CD4-positive, alpha-beta T cell (primary cell): Measurements from ENCODE around the gene ZSCAN32. TPM values are rescaled to one million over a fixed set of nuclear protein-coding genes. Genes with fewer than 3 reads are reported as not detected.

Source experiments
- ATAC-seq: fragments of 200-7000 bp; cut with Tn5 transposase; one replicate; pipeline ENCODE4 v1.10.0; 2022; ENCODE audit warnings: mild to moderate bottlenecking; ENCODE audit not compliant: poor library complexity
- CTCF ChIA-PET: fragments of 350-600 bp; sonication (Branson Sonifier 250); formaldehyde crosslinking; loops from one replicate; lab custom pipeline; 2021; ENCODE audit warnings: antibody characterized with exemption, inconsistent platforms; lab: Charles Lee
- POLR2A ChIA-PET: fragments of 350-600 bp; sonication (Branson Sonifier 250); formaldehyde crosslinking; loops from one replicate; lab custom pipeline; 2021; ENCODE audit warnings: antibody characterized with exemption, inconsistent platforms; lab: Charles Lee
- DNase-seq, 14 experiments: peaks; one replicate each; pipeline ENCODE4 v3.0.0-alpha.2; 2013 to 2020; ENCODE audit warnings: mixed read lengths in 2 of 14
- H3K27ac ChIP-seq, 2 donors: one replicate each; pipeline versions ENCODE4 v1.5.1 to v1.7.0; 2013; ENCODE audit warnings: low read length in 2 of 2, low read depth in 1 of 2, mild to moderate bottlenecking in 1 of 2
- H3K27me3 ChIP-seq, 2 experiments: 1 replicate in 1 of 2; 2 replicates in 1 of 2; pipeline versions ENCODE4 v1.6.1 to v1.7.0; 2013; ENCODE audit warnings: low read length in 2 of 2, control low read depth in 1 of 2, mild to moderate bottlenecking in 1 of 2, moderate library complexity in 1 of 2; ENCODE audit not compliant: insufficient read depth in 2 of 2, control insufficient read depth in 1 of 2
- H3K36me3 ChIP-seq: one replicate; pipeline ENCODE4 v1.6.1; 2013; ENCODE audit warnings: low read length, control low read depth; ENCODE audit not compliant: insufficient read depth
- H3K4me1 ChIP-seq: one replicate; pipeline ENCODE4 v1.6.1; 2013; ENCODE audit warnings: low read length, control low read depth; ENCODE audit not compliant: insufficient read depth
- H3K4me3 ChIP-seq: one replicate; pipeline ENCODE4 v1.5.1; 2013; ENCODE audit warnings: mild to moderate bottlenecking, low read length, moderate library complexity
- H3K9me3 ChIP-seq, 2 experiments: 1 replicate in 1 of 2; 2 replicates in 1 of 2; pipeline versions ENCODE4 v1.6.1 to v1.7.0; 2013; ENCODE audit warnings: low read length in 2 of 2, mild to moderate bottlenecking in 2 of 2, control low read depth in 1 of 2, moderate library complexity in 1 of 2; ENCODE audit not compliant: control insufficient read depth in 1 of 2, insufficient read depth in 1 of 2
- H3K27ac Mint-ChIP-seq: one replicate; pipeline ENCODE4 v1.8.0; 2020; ENCODE audit warnings: mixed read lengths
- H3K27me3 Mint-ChIP-seq: one replicate; pipeline ENCODE4 v1.8.0; 2021; ENCODE audit warnings: mixed read lengths
- H3K36me3 Mint-ChIP-seq: one replicate; pipeline ENCODE4 v1.8.0; 2021; ENCODE audit warnings: low read depth, mixed read lengths
- H3K4me1 Mint-ChIP-seq: one replicate; pipeline ENCODE4 v1.8.0; 2021; ENCODE audit warnings: low read depth, mixed read lengths
- H3K4me3 Mint-ChIP-seq: one replicate; pipeline ENCODE4 v1.8.0; 2020; ENCODE audit warnings: mild to moderate bottlenecking, mixed read lengths
- H3K9me3 Mint-ChIP-seq: one replicate; pipeline ENCODE4 v1.8.0; 2020; ENCODE audit warnings: mixed read lengths
- CTCF ChIP-seq: fragments of 200-600 bp; IDR thresholded peaks from one replicate; pipeline ENCODE4 v1.8.0; 2022; ENCODE audit warnings: antibody characterized with exemption, mild to moderate bottlenecking
- intact Hi-C, 2 experiments: fragments of 100-400 bp; cut with DNase I in 1 of 2; cut with micrococcal nuclease in 1 of 2; formaldehyde crosslinking; loops; one replicate each; pipeline versions ENCODE4 v1.15.1 to v1.9.0; 2023 to 2025; cut with DNase I, micrococcal nuclease
- total RNA-seq, 174 experiments: library from RNA in 2 of 174; stranded (reverse) in 2 of 174; gene quantifications; one replicate each; pipeline ENCODE4 v1.2.3 and lab custom pipeline; 2021 to 2026

ZSCAN32 gene
- total RNA-seq, 2 experiments from 2014 or later, result 4.8 to 5.4 TPM

DNA sequence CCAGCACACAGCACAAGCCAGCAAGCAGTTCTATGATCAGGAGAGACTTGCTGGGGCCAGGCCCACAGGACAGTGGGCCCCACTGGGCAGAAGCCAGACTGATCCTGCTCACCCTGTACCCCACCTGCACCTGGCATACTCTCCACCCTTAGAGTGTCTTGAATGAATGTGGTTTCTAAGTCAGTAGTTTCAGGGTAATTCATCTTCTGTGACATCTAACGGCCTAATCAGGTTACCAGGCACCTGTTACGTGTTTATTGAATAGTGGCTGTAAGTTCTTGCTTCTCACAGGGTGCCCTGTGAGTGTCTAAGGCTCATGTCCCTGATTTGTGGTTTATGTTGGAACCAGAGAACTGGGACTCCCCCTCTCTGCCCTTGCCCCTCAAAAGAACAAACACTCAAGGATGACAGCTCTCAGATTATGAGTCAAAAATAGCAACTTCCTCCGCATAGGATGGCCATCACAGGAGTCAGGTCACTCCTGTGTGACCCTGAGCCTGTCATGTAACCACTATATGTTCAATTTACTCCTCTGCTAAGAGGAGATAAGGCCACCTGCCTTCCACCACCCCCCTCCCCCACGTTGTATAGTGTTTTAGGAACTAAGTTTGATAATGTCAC is 52.1 kb downstream of the ZSCAN32 start:
- intact Hi-C loops, result no loop called here
- TF ChIP-seq CTCF, result no peak
- ATAC-seq, result no peak

DNA sequence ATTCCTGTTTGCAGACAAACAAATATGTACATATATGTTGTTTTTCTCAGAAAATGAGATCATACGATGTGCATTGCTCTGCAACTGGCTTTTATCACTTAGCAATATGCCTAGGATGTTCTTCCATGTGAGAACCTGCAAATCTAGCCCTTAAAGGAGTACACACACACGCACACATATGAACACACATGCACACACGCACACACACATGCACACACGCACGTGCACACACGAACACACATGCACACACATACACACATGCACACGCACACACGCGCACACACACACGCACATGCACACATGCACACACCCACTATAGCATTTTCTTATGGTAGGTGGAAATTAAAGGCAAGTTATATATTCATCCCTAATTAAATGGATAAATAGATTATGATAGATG is 53.2 kb downstream of the ZSCAN32 start:
- CTCF ChIA-PET, result no interaction called here
- no peak for ATAC-seq
- POLR2A ChIA-PET, result no interaction called here

More for the DNA sequence above, 52.1 kb downstream of the ZSCAN32 start:
- H3K4me3 ChIP-seq, result no peak overlapping the region
- H3K9me3 ChIP-seq, result peaks cover 0 to 10% of the 10 kb centered on the region in 2 experiments
- no peaks in the 10 kb centered on the region for H3K4me1 Mint-ChIP-seq
- no peak overlapping the region for H3K27ac Mint-ChIP-seq
- H3K27me3 ChIP-seq, result no peaks in the 10 kb centered on the region
- CTCF ChIA-PET, result no interaction called here
- H3K4me3 Mint-ChIP-seq, result no peak overlapping the region
- no peak for DNase-seq
- no peaks in the 10 kb centered on the region for H3K36me3 ChIP-seq
- no peaks in the 10 kb centered on the region for H3K9me3 Mint-ChIP-seq
- POLR2A ChIA-PET, result no interaction called here
- H3K36me3 Mint-ChIP-seq, result no peaks in the 10 kb centered on the region
- H3K27ac ChIP-seq, result no peak overlapping the region
- peaks cover 2% of the 10 kb centered on the region for H3K4me1 ChIP-seq
- no peaks in the 10 kb centered on the region for H3K27me3 Mint-ChIP-seq

DNA sequence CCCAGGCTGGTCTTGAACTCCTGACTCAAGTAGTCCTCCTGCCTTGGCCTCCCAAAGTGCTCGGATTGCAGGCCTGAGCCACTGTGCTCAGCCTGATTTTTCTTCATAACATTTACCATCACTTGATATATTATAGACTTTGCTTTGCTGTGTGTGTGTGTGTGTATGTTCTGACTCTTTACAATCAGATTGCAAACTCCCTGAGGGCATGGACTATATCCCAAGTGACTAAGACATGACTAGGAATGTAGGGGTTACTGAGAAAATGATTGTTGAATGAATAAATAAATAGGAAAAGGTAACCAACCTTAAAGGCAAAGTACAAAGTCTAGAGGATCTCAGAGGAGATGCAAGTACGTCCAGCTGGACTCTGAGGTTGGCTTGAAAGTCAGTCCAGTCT is 54.8 kb downstream of the ZSCAN32 start:
- H3K4me3 ChIP-seq, result no peak overlapping the region
- H3K27me3 Mint-ChIP-seq, result no peaks in the 10 kb centered on the region
- H3K36me3 ChIP-seq, result no peaks in the 10 kb centered on the region
- no peaks in the 10 kb centered on the region for H3K27me3 ChIP-seq
- no peak for TF ChIP-seq CTCF
- no peaks in the 10 kb centered on the region for H3K9me3 Mint-ChIP-seq
- H3K4me1 ChIP-seq, result no peaks in the 10 kb centered on the region
- DNase-seq (no peak), ATAC-seq (no peak)
- POLR2A ChIA-PET, result no interaction called here
- no peak overlapping the region for H3K27ac ChIP-seq
- H3K36me3 Mint-ChIP-seq, result no peaks in the 10 kb centered on the region
- no peaks in the 10 kb centered on the region for H3K4me1 Mint-ChIP-seq
- intact Hi-C loops, result no loop called here
- no peaks in the 10 kb centered on the region for H3K9me3 ChIP-seq
- CTCF ChIA-PET, result no interaction called here
- H3K4me3 Mint-ChIP-seq, result no peak overlapping the region
- H3K27ac Mint-ChIP-seq, result no peak overlapping the region

More for the DNA sequence above, 53.2 kb downstream of the ZSCAN32 start:
- intact Hi-C loops, result no loop called here
- no peak for DNase-seq
- H3K9me3 Mint-ChIP-seq, result no peaks in the 10 kb centered on the region
- Histone ChIP-seq H3K9me3 (peaks cover 0 to 3% of the 10 kb centered on the region in 2 experiments), H3K27ac (no peak overlapping the region), H3K27me3 (no peaks in the 10 kb centered on the region), H3K4me3 (no peak overlapping the region), H3K4me1 (no peaks in the 10 kb centered on the region), H3K36me3 (no peaks in the 10 kb centered on the region)
- no peak overlapping the region for H3K27ac Mint-ChIP-seq
- TF ChIP-seq CTCF, result no peak
- H3K27me3 Mint-ChIP-seq, result no peaks in the 10 kb centered on the region
- H3K4me3 Mint-ChIP-seq, result no peak overlapping the region
- H3K36me3 Mint-ChIP-seq, result no peaks in the 10 kb centered on the region
- H3K4me1 Mint-ChIP-seq, result no peaks in the 10 kb centered on the region

Other genes starting within 250 kb of the ZSCAN32 start
- not detected for gene OR1F1, start 212.8 kb downstream of the ZSCAN32 start, total RNA-seq
- 1 to 10 TPM; 7.0 to 7.2 TPM for gene ZNF200, start 165.8 kb downstream of the ZSCAN32 start, total RNA-seq
- gene MEFV, start 144.4 kb downstream of the ZSCAN32 start, total RNA-seq, result under 1 TPM; 0.60 to 0.73 TPM
- 10 to 100 TPM; 35.3 to 39.4 TPM for gene ZNF263, start 117.5 kb downstream of the ZSCAN32 start, total RNA-seq
- 1 to 10 TPM; 1.5 to 1.7 TPM for gene TIGD7, start 95.6 kb downstream of the ZSCAN32 start, total RNA-seq
- gene ZNF75A, start 95.5 kb downstream of the ZSCAN32 start, total RNA-seq, result 10 to 100 TPM; 41.7 to 42.2 TPM
- gene OR2C1, start 45.1 kb downstream of the ZSCAN32 start, total RNA-seq, result not detected
- 1 to 10 TPM; 5.6 to 5.7 TPM for gene ZNF174, start 211 bp upstream of the ZSCAN32 start, total RNA-seq
- 1 to 10 TPM; 2.3 to 2.5 TPM for gene ZNF597, start 42.5 kb upstream of the ZSCAN32 start, total RNA-seq
- 10 to 100 TPM; 27.2 to 27.8 TPM for gene NAA60, start 42.7 kb upstream of the ZSCAN32 start, total RNA-seq
- gene C16orf90, start 94.5 kb upstream of the ZSCAN32 start, total RNA-seq, result not detected
- 10 to 100 TPM; 12.0 to 14.2 TPM for gene CLUAP1, start 100.0 kb upstream of the ZSCAN32 start, total RNA-seq
- 10 to 100 TPM; 50.4 to 51.5 TPM for gene NLRC3, start 176.4 kb upstream of the ZSCAN32 start, total RNA-seq
- 1 to 10 TPM; 5.1 to 5.2 TPM for gene SLX4, start 210.6 kb upstream of the ZSCAN32 start, total RNA-seq